ENCODE data around the gene PDCD11.
"Not testable (repeated sequence)": the region's sequence is repeated elsewhere in the genome, so short reads cannot be mapped to it uniquely, and the experiment has no call there.

PDCD11 gene

GRCh38 chr10:103475437-103475836 lies 79.0 kb downstream of the PDCD11 start:
- DNase-seq: no peak

- DNase-seq: no peak
These were observed 79.8 kb downstream of the PDCD11 start for GRCh38 chr10:103476046-103476768.

GRCh38 chr10:103478671-103479070 lies 82.2 kb downstream of the PDCD11 start:
- no peak for DNase-seq

- DNase-seq: no peak
These were observed 82.7 kb downstream of the PDCD11 start, which contains the start of gene CALHM3 for GRCh38 chr10:103479135-103479534. Gene CALHM3 (minus strand): TSS chr10:103479240. CDS start chr10:103479032, 208 bp downstream.

GRCh38 chr10:103480521-103480920 lies 84.1 kb downstream of the PDCD11 start:
- no peak for DNase-seq

GRCh38 chr10:103481974-103482531 lies 85.6 kb downstream of the PDCD11 start:
- DNase-seq: no peak

GRCh38 chr10:103486635-103487409 lies 90.4 kb downstream of the PDCD11 start:
- not testable (repeated sequence) for DNase-seq

- DNase-seq: no peak
These were observed 90.9 kb downstream of the PDCD11 start for GRCh38 chr10:103487410-103487708.

GRCh38 chr10:103490986-103491314 lies 94.5 kb downstream of the PDCD11 start:
- no peak for DNase-seq

- no peak for DNase-seq
These were observed 95.4 kb downstream of the PDCD11 start for GRCh38 chr10:103491729-103492364.

GRCh38 chr10:103492655-103493261 lies 96.3 kb downstream of the PDCD11 start:
- DNase-seq: no peak

GRCh38 chr10:103493362-103493915 lies 97.0 kb downstream of the PDCD11 start, which contains the start of gene NEURL1:
Gene NEURL1 (plus strand): TSS chr10:103493705. CDS start chr10:103494388, 683 bp downstream.
- peak; percentile 33 for DNase-seq

GRCh38 chr10:103493916-103494877 lies 97.8 kb downstream of the PDCD11 start:
- DNase-seq: peak; percentile 34

GRCh38 chr10:103495321-103495720 lies 98.9 kb downstream of the PDCD11 start:
- no peak for DNase-seq

All from activated T-cell treated with anti-CD3 and anti-CD28 coated beads, Interleukin-2, amount 50 U/mL, for 1 hour (primary cell).